ENCODE data around the gene TKTL1. TPM values are rescaled to one million over a fixed set of nuclear protein-coding genes. Genes with fewer than 3 reads are reported as not detected.
A peak's percentile ranks its signal among the peaks of the same experiment; 100 is the strongest.

Gene TKTL1
- total RNA-seq, 3 donors from 2014 or later (not counting 1 experiment from before 2014, with no cell fraction given): 17.1 to 42.8 (median 28.8) TPM

GRCh38 chrX:154328646-154329045 is 33.1 kb downstream of the TKTL1 start:
- ATAC-seq (no peak), DNase-seq (no peak)
- WGBS (ENCODE audit: insufficient coverage): 95% methylated on average over 5 of the region's 5 CpGs
- no peaks in the 10 kb centered on the region for H3K9me3 ChIP-seq (ENCODE audit: control insufficient read depth, insufficient read depth, low read length)
- peaks cover 26% of the 10 kb centered on the region for H3K4me1 ChIP-seq (ENCODE audit: control insufficient read depth, insufficient read depth, low read length)
- no peaks in the 10 kb centered on the region for H3K9me3 Mint-ChIP-seq
- no peaks in the 10 kb centered on the region for H3K36me3 Mint-ChIP-seq
- H3K4me3 Mint-ChIP-seq: no peak overlapping the region
- intact Hi-C loops (cut with micrococcal nuclease): no loop called here
- H3K27ac Mint-ChIP-seq: no peak overlapping the region
- no peak for TF ChIP-seq CTCF (IDR thresholded peaks at IDR 0.05)
- H3K27me3 ChIP-seq (ENCODE audit: control insufficient read depth, insufficient read depth, low read length): no peaks in the 10 kb centered on the region
- no peaks in the 10 kb centered on the region for H3K27me3 Mint-ChIP-seq (ENCODE audit: low read depth in 2 of 2)
- no peaks in the 10 kb centered on the region for H3K36me3 ChIP-seq (ENCODE audit: control insufficient read depth, insufficient read depth, low read length)
- no peak overlapping the region for H3K4me3 ChIP-seq (ENCODE audit: low read length)
- no peak overlapping the region for H3K27ac ChIP-seq (ENCODE audit: low read length)
- peaks cover 22 to 25% of the 10 kb centered on the region in 2 donors for H3K4me1 Mint-ChIP-seq

GRCh38 chrX:154329294-154329693 is 33.7 kb downstream of the TKTL1 start:
- H3K4me3 Mint-ChIP-seq: no peak overlapping the region
- no peaks in the 10 kb centered on the region for H3K27me3 Mint-ChIP-seq (ENCODE audit: low read depth in 2 of 2)
- DNase-seq (no peak), ATAC-seq (no peak)
- H3K27ac ChIP-seq (ENCODE audit: low read length): no peak overlapping the region
- 91% methylated on average over 10 of the region's 10 CpGs for WGBS (ENCODE audit: insufficient coverage)
- H3K27me3 ChIP-seq (ENCODE audit: control insufficient read depth, insufficient read depth, low read length): no peaks in the 10 kb centered on the region
- no peak overlapping the region for H3K4me3 ChIP-seq (ENCODE audit: low read length)
- peaks cover 29 to 32% of the 10 kb centered on the region in 2 donors for H3K4me1 Mint-ChIP-seq
- H3K27ac Mint-ChIP-seq: no peak overlapping the region
- no peaks in the 10 kb centered on the region for H3K9me3 Mint-ChIP-seq
- H3K36me3 Mint-ChIP-seq: no peaks in the 10 kb centered on the region
- no peak for TF ChIP-seq CTCF (IDR thresholded peaks at IDR 0.05)
- intact Hi-C loops (cut with micrococcal nuclease): no loop called here
- peaks cover 32% of the 10 kb centered on the region for H3K4me1 ChIP-seq (ENCODE audit: control insufficient read depth, insufficient read depth, low read length)
- no peaks in the 10 kb centered on the region for H3K36me3 ChIP-seq (ENCODE audit: control insufficient read depth, insufficient read depth, low read length)
- H3K9me3 ChIP-seq (ENCODE audit: control insufficient read depth, insufficient read depth, low read length): no peaks in the 10 kb centered on the region

GRCh38 chrX:154332561-154332960 is 37.0 kb downstream of the TKTL1 start:
- DNase-seq (no peak), ATAC-seq (no peak)
- no peaks in the 10 kb centered on the region for H3K27me3 Mint-ChIP-seq (ENCODE audit: low read depth in 2 of 2)
- H3K27ac ChIP-seq (ENCODE audit: low read length): no peak overlapping the region
- H3K4me3 Mint-ChIP-seq: no peak overlapping the region
- TF ChIP-seq CTCF (IDR thresholded peaks at IDR 0.05): no peak
- H3K27ac Mint-ChIP-seq: no peak overlapping the region
- H3K4me3 ChIP-seq (ENCODE audit: low read length): no peak overlapping the region
- H3K36me3 ChIP-seq (ENCODE audit: control insufficient read depth, insufficient read depth, low read length): no peaks in the 10 kb centered on the region
- no peaks in the 10 kb centered on the region for H3K9me3 Mint-ChIP-seq
- WGBS (ENCODE audit: insufficient coverage): 97% methylated on average over 29 of the region's 29 CpGs
- H3K27me3 ChIP-seq (ENCODE audit: control insufficient read depth, insufficient read depth, low read length): no peaks in the 10 kb centered on the region
- H3K36me3 Mint-ChIP-seq: no peaks in the 10 kb centered on the region
- H3K9me3 ChIP-seq (ENCODE audit: control insufficient read depth, insufficient read depth, low read length): no peaks in the 10 kb centered on the region
- H3K4me1 ChIP-seq (ENCODE audit: control insufficient read depth, insufficient read depth, low read length): peaks cover 26% of the 10 kb centered on the region
- intact Hi-C loops (cut with micrococcal nuclease): no loop called here
- H3K4me1 Mint-ChIP-seq: peaks cover 14 to 18% of the 10 kb centered on the region in 2 donors

GRCh38 chrX:154333116-154333515 is 37.5 kb downstream of the TKTL1 start:
- Mint-ChIP-seq H3K9me3 (no peaks in the 10 kb centered on the region), H3K4me1 (peaks cover 10 to 13% of the 10 kb centered on the region in 2 donors), H3K36me3 (no peaks in the 10 kb centered on the region), H3K27ac (peak overlapping the region in 1 of 2 donors; percentile 50), H3K27me3 (ENCODE audit: low read depth in 2 of 2) (no peaks in the 10 kb centered on the region), H3K4me3 (no peak overlapping the region)
- 93% methylated on average over 8 of the region's 9 CpGs for WGBS (ENCODE audit: insufficient coverage)
- Histone ChIP-seq H3K27ac (ENCODE audit: low read length) (no peak overlapping the region), H3K36me3 (ENCODE audit: control insufficient read depth, insufficient read depth, low read length) (no peaks in the 10 kb centered on the region), H3K4me3 (ENCODE audit: low read length) (no peak overlapping the region), H3K27me3 (ENCODE audit: control insufficient read depth, insufficient read depth, low read length) (no peaks in the 10 kb centered on the region), H3K9me3 (ENCODE audit: control insufficient read depth, insufficient read depth, low read length) (no peaks in the 10 kb centered on the region), H3K4me1 (ENCODE audit: control insufficient read depth, insufficient read depth, low read length) (peaks cover 21% of the 10 kb centered on the region)
- no peak for TF ChIP-seq CTCF (IDR thresholded peaks at IDR 0.05)
- intact Hi-C loops (cut with micrococcal nuclease): no loop called here
- no peak for DNase-seq
- ATAC-seq: no peak

Measured in natural killer cell (primary cell).